ENCODE measurements around the gene SMOC1. TPM values are rescaled to one million over a fixed set of nuclear protein-coding genes. Genes with fewer than 3 reads are reported as not detected.

Gene SMOC1
- total RNA-seq, 1 donor from 2014 or later = not detected

DNA sequence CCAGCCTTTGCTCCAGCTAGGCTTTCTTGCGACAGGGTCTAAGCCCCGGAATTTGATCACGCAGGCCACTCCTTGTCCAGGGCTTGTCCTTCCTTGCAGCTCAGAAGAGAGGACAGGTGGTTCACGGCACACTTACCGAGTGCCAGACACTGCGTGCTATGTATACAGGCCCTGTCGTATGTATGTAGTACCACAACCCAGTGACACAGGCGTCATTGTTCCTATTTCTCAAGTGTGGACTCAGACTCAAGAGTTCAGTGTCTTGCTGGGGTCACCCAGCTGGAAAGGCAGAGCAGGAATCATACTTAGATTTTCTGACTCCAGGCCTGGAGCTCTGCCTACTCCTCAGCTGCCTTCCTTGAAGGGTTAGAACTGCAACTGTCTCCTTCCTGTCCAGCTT lies 153.9 kb downstream of the SMOC1 start:
- intact Hi-C loops (cut with micrococcal nuclease) = no loop called here

- intact Hi-C loops (cut with micrococcal nuclease) = no loop called here
These were observed 154.3 kb downstream of the SMOC1 start for GRCh38 chr14:70033561-70033960.

DNA sequence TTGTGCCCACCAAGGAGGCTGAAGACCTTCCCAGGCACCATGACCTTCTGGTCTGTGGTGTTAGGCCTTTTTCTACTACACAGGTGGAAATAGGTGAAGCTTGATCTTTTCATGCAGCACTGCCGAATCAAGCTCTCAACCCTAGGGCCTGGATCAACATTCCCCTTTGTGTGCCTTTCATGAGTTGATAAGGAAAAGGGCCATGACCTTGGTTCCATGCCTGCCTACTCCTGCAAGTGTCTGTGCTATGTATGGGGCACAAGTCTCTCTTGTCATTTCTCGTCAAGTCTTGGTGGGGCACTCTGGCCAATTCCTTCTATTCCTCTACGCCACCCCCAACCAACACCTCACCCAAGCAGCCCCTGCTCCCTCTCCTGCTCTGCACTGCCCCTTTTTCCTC lies 155.0 kb downstream of the SMOC1 start:
- intact Hi-C loops (cut with micrococcal nuclease) = no loop called here

- intact Hi-C loops (cut with micrococcal nuclease) = no loop called here
These were observed 157.4 kb downstream of the SMOC1 start for GRCh38 chr14:70036665-70037064.

DNA sequence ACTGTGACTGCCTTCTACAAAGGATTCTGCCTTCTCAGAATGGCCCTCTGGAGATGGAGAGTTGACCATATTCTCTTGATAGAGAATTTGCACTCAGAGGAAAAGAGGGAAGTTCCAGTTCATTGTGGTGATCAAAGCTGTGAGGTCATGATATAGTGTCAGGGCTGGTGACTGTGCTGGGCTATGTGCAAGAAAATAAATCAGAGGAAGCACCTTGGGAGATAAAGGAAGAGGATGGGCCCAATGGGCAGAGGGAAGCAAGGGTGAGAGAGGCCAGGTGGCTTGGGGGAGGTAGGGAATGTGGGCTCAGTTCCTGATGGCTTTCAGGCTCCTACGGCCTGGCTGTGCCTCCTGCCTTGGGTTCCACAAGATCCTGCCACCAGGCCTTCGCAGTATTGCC lies 163.8 kb downstream of the SMOC1 start:
- intact Hi-C loops (cut with micrococcal nuclease) = no loop called here

DNA sequence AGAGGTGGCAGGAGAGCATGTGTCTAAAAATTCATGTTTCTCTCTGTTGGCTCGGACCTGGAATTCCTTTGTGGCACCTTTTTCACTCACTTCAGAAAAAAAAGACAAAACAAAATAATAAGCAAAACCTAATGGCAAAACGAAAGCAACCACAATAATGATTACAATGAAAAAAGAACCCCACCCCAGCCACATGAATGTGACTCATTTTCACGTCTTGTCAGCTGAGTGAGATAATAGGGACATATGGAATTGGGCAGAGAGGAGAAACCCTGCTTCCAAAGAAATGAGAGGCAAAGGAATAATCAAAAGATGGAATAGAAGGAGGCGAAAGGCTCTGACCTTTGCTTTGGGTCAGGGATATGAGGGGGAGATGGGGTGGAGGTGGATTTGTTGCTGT lies 166.1 kb downstream of the SMOC1 start:
- intact Hi-C loops (cut with micrococcal nuclease) = no loop called here

- intact Hi-C loops (cut with micrococcal nuclease) = no loop called here
These were observed 166.8 kb downstream of the SMOC1 start for GRCh38 chr14:70045844-70046535.

- intact Hi-C loops (cut with micrococcal nuclease) = no loop called here
These were observed 168.5 kb downstream of the SMOC1 start for GRCh38 chr14:70047598-70048312.

DNA sequence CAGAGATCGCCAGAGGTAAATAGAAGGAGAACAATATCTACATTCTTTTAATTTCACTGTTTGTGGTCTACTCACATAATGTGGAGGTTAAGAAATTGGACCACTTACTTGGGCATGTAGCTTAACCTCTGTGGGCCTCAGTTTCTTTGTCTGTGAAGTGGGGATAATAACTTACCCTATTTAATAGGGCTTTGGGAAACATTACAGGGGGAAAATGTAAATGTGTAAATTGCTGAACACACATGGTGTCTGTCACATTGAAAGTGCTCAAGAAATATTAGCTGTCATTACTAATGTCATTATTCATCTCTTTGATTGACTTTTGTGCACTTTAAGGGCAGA lies 169.1 kb downstream of the SMOC1 start:
- intact Hi-C loops (cut with micrococcal nuclease) = no loop called here

DNA sequence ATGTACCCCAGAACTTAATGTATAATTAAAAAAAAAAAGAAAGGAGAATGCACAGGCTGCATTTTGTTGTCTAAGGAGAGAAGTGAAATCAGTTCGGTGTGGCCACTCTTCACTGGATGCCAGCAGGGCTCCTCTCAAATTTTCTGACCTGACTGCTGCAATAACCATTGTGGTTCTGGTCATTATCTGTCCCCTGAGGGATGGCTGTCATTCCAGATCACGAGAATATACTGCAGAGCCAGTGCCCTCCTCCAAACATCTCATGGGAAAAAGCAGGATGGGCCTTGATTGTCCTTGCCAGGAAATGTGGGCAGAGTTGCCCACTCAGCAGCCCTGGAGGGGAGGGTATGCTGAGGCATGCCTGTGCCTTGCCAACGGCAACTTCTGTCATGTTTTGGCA lies 170.4 kb downstream of the SMOC1 start:
- intact Hi-C loops (cut with micrococcal nuclease) = no loop called here

GRCh38 chr14:70050136-70050535 lies 170.9 kb downstream of the SMOC1 start:
- intact Hi-C loops (cut with micrococcal nuclease) = no loop called here

DNA sequence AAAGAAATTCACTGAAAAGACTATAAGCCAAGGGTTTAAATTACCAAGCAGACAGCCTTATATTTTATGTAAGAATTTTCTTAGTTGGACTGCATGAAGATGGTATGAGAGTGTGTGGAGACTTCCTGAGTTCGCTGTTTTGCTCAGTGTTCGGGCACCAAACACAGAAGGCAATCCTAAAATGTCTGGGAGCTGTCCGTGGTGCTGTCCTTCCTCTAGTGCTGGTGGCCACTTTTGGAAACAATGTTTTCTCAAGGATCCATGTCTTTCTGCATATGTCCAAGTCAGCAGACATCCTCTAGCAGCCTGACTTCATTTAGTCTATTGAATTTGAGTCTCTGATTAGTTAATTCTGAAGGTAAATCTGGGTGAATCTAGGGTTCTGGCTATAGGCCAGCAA lies 173.8 kb downstream of the SMOC1 start:
- intact Hi-C loops (cut with micrococcal nuclease) = no loop called here

DNA sequence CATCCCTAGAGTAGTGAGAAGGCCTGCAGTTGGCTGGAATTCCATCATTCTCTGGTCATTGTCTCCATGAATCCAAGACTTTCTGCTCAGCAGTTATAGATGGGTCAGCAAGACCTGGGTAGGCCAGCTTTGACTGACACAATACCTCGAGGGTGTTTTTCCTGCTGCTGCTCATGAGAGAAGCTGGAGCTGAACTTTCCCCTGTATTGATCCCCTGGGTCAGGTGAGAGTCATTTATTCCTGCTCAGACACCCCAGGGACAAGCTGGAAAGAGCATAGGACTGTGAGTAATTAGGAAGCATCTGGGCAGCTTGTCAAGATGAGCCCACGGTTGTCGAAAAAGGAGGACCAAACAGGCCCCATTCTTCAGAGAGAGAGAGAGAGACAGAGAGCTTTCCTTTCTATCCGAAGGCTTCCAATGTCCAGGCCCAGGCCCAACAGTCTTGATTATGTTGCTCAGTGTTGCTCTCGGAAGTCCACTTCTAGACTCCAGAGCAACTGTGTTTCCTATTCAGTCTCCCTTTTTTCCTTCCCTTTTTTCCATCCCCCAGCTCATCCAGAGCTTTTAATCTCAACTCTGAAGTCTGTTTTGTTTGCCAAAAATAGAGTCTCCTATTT lies 178.4 kb downstream of the SMOC1 start:
- intact Hi-C loops (cut with micrococcal nuclease) = no loop called here

- intact Hi-C loops (cut with micrococcal nuclease) = no loop called here
These were observed 180.3 kb downstream of the SMOC1 start for GRCh38 chr14:70059545-70059944.

DNA sequence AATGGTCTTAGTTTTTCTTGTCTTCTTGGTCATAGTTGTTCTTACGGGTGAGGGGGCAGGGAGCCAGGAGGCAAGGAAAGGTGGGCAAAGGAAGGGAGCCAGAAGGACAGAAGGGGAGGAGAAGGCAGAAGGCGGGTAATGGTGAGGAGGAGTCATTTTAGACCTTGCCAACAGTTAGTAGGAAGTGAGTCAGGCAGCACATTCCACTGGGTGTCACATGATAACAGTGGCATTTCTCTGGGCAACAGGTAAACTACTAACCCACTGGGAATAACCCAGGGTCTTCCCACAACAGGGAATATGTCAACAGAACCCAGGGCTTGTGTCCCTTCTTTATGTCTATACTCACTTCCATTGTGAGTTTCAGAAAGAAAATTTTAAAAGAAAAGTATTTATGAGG lies 181.9 kb downstream of the SMOC1 start:
- intact Hi-C loops (cut with micrococcal nuclease) = no loop called here

- intact Hi-C loops (cut with micrococcal nuclease) = no loop called here
These were observed 185.1 kb downstream of the SMOC1 start for GRCh38 chr14:70064136-70064865.

DNA sequence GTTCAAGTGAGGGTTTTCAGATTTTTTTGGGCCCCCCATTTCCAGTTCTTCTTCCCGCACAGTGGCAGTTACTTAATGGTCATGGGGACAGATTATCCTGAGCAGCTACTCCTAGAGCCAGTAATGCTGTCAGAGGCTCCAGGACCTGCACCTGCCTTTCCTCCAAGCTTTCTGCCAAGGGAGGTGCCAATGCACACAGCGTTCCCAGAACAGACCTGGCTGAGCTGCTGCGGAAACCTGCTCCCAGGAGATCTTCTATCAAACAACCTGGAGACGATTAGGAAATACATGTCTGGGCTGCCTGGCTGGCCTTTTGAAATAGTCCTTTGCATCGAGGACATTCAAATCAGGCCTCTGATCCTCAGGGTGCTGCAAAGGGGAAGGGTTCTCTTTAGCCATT lies 188.6 kb downstream of the SMOC1 start:
- intact Hi-C loops (cut with micrococcal nuclease) = no loop called here

- intact Hi-C loops (cut with micrococcal nuclease) = no loop called here
These were observed 190.0 kb downstream of the SMOC1 start for GRCh38 chr14:70069186-70069585.

DNA sequence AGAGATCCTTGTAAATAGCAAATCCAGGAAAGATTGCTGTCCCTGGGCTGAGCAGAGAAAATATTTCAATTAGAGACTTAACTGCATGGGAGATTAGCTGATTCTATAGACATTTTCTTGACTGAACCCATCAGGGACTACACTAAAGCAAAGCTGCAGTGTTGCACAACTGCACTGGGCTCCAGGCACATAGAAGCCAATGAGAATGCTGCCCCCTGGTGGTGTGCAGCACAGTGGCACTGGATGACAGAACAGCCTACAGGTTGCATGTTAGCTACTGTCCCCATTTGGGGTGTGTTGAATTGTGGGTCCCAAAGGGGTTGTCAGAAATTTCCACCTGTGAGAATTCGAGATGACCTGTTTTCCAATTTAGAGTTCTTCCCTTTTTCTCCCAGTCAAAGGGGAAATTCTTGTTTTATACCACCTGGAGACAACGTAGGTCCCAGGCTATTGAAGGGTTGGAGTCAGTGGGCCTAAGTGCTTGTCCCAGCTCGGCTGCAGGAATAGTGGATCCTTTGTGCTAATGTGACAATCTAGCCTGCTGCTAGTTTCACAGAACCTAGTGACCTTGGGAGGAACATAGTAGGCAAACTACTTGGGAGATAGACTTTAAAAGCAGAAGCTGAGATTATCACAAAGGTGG lies 194.8 kb downstream of the SMOC1 start:
- intact Hi-C loops (cut with micrococcal nuclease) = loop anchor here (2.0 kb wide), 1 partner anchor 255 kb away; no protein-coding TSS in a partner anchor

DNA sequence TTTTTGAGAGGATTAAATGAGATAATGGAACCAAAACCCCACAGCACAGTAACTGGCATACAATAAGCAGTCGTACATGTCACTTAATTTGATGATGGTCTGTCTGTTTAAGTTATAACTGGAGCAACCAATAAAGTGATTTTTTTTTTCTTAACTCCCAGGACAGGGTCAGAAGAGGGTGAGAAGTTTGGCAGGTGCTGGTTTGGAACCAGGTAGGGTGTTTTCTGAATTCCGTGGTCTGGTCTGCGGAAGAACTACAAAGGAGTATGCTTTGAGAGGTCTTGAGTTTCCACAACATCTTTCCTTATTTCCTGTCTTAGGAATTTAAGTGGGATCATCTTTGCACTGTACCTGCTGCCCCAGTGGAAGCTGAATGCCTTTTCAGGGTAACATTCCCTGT lies 197.8 kb downstream of the SMOC1 start:
- intact Hi-C loops (cut with micrococcal nuclease) = no loop called here

DNA sequence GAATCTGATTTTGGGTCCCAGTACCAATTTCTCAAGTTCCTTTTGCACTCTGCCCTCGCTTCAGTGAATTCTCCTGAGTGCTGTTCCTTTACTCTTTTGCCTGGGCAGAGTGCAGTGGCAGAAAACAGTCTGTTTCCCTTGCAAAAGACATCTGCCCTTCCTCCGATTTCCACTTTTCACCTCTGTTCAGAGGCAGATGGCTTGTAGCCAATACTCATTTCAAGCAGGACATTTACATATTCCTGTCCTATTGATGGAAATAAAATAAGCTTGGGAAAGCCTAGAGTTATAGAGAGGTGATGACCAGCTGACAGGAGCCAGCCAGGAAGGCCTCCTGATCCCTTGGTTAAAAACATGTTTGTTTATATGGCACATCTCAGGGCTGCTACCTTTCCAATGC lies 198.5 kb downstream of the SMOC1 start:
- intact Hi-C loops (cut with micrococcal nuclease) = no loop called here

DNA sequence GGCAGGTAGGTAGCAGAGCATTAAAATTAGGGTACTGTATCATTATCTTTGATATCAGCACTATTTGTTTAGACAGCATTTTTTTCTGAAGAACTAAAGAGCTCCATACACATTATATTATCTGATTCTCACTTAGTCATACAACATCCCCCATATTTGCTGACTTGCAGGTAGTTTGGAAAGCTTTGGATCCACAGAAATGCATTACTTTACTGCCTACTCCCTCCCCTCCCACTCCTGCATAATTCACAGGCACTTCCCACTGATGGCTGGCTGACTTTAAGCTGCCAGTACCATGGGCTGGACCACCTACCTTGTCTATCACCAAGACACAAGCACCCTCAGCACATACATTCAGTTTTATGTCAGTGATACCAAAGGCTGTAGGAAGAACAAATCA lies 199.1 kb downstream of the SMOC1 start:
- intact Hi-C loops (cut with micrococcal nuclease) = no loop called here

Measured in T-helper 2 cell treated with Interferon-gamma antibody and Interleukin-4, amounts not matched to agents 100 ng/mL and 5 ng/mL, for 36 hours (primary cell).